Neural crest cell (in vitro differentiated cells): ENCODE data around the gene RHEB. TPM values are rescaled to one million over a fixed set of nuclear protein-coding genes. Genes with fewer than 3 reads are reported as not detected.

Experiments
- DNase-seq: peaks from one replicate; pipeline ENCODE4 v3.0.0; 2021; ENCODE audit warnings: low read depth, mixed read lengths, low spot score
- H3K27ac Mint-ChIP-seq: one replicate; pipeline ENCODE4 v1.8.0; 2021; ENCODE audit warnings: mild to moderate bottlenecking, mixed read lengths; ENCODE audit not compliant: unreplicated experiment
- H3K27me3 Mint-ChIP-seq: 2 replicates; pipeline ENCODE4 v1.8.0; 2021; ENCODE audit warnings: low read depth, mild to moderate bottlenecking, mixed read lengths
- H3K36me3 Mint-ChIP-seq: 2 replicates; pipeline ENCODE4 v1.8.0; 2021; ENCODE audit warnings: low read depth, mild to moderate bottlenecking, mixed read lengths
- H3K4me1 Mint-ChIP-seq: 2 replicates; pipeline ENCODE4 v1.8.0; 2021; ENCODE audit warnings: mixed read lengths
- H3K4me3 Mint-ChIP-seq: one replicate; pipeline ENCODE4 v1.8.0; 2021; ENCODE audit warnings: mild to moderate bottlenecking, mixed read lengths
- H3K9me3 Mint-ChIP-seq: 2 replicates; pipeline ENCODE4 v1.8.0; 2021; ENCODE audit warnings: mixed read lengths
- total RNA-seq: library from RNA; stranded (reverse); gene quantifications from 2 replicates; pipeline ENCODE4 v1.2.1, GENCODE V29; 2021
- TF ChIP-seq, protein P1 (sequence below): fragments of 200-600 bp; sonication (generic); conservative IDR thresholded peaks from 2 replicates; pipeline ENCODE4 v1.5.0; 2021; ENCODE audit warnings: antibody characterized with exemption, mild to moderate bottlenecking

The RHEB gene
- total RNA-seq, 1 donor from 2014 or later, result 92.9 TPM

DNA sequence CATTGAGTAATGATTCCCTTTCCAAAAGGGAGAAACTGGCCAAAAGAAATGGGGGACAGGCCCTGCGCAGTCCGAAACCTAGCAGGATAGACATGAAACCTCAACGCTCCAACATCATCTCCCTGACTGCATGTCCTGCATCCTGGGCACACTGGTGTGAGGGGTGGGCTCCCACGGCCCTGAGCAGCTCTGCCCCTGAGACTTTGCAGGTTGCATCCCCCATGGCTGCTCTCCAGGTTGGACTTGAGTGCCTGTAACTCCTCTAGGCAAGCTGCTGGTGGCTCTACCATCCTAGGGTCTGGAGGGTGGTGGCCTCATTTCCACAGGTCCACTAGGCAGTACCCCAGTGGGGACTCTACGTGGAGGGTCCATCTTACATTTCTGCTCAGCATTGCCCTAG is 63.4 kb downstream of the RHEB start:
- Mint-ChIP-seq H3K27me3 (no peaks in the 10 kb centered on the region), H3K27ac (no peak overlapping the region), H3K4me3 (no peak overlapping the region), H3K36me3 (peaks cover 3% of the 10 kb centered on the region), H3K9me3 (no peaks in the 10 kb centered on the region), H3K4me1 (peaks cover 30% of the 10 kb centered on the region)
- no peak for DNase-seq
- TF ChIP-seq, protein P1, sequence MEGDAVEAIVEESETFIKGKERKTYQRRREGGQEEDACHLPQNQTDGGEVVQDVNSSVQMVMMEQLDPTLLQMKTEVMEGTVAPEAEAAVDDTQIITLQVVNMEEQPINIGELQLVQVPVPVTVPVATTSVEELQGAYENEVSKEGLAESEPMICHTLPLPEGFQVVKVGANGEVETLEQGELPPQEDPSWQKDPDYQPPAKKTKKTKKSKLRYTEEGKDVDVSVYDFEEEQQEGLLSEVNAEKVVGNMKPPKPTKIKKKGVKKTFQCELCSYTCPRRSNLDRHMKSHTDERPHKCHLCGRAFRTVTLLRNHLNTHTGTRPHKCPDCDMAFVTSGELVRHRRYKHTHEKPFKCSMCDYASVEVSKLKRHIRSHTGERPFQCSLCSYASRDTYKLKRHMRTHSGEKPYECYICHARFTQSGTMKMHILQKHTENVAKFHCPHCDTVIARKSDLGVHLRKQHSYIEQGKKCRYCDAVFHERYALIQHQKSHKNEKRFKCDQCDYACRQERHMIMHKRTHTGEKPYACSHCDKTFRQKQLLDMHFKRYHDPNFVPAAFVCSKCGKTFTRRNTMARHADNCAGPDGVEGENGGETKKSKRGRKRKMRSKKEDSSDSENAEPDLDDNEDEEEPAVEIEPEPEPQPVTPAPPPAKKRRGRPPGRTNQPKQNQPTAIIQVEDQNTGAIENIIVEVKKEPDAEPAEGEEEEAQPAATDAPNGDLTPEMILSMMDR, result no peak

DNA sequence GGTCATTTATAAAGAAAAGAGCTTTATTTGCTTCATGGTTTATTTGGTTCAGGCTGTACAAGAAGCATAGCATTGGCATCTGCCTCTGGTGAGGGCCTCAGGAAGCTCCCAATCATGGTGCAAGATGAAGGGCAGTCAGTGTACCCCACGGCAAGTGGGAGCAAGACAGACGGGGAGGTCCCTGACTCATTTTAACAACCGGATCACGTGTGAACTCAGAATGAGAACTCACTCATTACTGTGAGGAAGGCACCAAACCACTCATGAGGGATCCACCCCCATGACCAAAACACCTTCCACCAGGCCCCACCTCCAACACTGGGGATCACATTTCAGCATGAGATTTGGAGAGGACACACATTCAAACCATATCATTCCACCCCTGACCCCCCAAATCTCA is 64.0 kb downstream of the RHEB start:
- no peak for DNase-seq
- Mint-ChIP-seq H3K27me3 (no peaks in the 10 kb centered on the region), H3K9me3 (no peaks in the 10 kb centered on the region), H3K27ac (no peak overlapping the region), H3K4me1 (peaks cover 28% of the 10 kb centered on the region), H3K4me3 (no peak overlapping the region), H3K36me3 (peaks cover 3% of the 10 kb centered on the region)
- TF ChIP-seq, protein P1, result no peak

DNA sequence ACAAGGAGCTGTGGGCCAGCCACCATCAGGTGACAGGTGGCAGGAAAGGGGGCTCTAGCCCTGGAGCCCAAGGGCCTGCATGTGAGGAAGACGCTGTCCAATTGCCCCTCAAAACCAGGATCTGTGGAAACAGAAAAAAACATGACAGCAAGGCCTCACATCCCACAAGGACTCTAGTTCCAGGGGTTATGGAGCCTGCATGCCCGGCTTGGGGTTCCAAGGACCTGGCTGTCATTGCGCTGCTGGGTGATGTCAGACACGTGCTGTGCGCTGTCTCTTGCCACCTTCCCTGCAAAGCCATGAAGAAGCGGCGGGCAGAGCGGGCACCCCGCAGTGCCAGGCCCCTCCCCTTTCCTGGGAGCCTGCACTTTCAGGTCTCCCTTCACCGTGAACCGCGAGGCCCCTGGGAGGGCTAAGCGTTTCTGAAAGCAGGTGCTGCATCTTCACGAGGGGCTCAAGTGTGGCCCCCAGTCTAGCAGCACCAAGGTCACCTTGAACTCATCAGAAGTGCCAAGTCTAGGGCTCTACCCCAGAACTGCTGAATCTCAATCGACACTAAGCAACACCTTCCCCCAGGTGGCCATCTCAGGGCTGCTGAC is 64.7 kb downstream of the RHEB start:
- Mint-ChIP-seq H3K27me3 (no peaks in the 10 kb centered on the region), H3K9me3 (no peaks in the 10 kb centered on the region), H3K27ac (peak overlapping the region; percentile 14), H3K4me1 (peaks cover 21% of the 10 kb centered on the region), H3K36me3 (no peaks in the 10 kb centered on the region), H3K4me3 (no peak overlapping the region)
- TF ChIP-seq, protein P1, result no peak
- DNase-seq, result no peak

DNA sequence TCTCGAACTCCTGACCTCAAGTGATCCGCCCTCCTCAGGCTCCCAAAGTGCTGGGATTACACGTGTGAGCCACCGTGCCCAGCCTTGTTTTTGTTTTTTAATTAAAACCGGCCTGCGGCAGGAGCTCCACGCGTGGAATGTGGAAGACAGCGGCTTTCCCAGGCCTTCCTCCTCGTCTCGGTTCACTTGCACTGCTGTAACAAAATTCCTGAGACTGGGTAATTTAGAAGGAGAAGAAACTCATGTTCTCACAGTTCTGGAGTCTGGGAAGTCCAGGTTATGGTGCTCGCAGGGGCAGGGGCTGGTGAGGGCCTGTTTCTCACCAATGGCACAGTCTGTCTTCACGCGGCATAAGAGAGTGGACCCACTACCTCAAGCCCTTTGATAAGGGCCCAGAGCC is 65.4 kb downstream of the RHEB start:
- no peak overlapping the region for H3K4me3 Mint-ChIP-seq
- no peaks in the 10 kb centered on the region for H3K36me3 Mint-ChIP-seq
- no peaks in the 10 kb centered on the region for H3K9me3 Mint-ChIP-seq
- TF ChIP-seq, protein P1, result no peak
- no peaks in the 10 kb centered on the region for H3K27me3 Mint-ChIP-seq
- DNase-seq, result no peak
- H3K27ac Mint-ChIP-seq, result peak overlapping the region; percentile 14
- H3K4me1 Mint-ChIP-seq, result peaks cover 17% of the 10 kb centered on the region

DNA sequence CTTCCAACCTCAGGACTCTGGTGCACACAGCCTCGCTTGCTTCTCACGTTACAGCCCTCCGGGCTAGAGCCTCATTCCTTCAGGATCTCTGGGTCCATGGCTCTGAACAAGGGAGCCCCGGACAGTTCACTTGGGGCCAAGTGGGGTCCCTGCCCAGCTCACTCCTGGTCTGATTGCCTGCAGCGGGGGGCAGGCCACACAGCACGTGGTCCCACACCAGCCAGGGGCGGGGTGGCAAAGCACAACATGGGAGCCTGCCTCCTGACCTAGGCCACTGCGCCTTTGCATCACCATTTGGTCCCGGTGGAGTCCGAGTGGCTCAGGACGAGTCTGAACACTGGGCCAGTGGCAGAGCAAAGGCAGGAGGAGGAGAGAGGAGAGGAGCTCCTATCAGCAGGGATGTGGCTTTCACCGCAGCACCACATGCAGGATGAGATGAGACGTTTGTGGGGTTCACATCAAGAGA is 66.3 kb downstream of the RHEB start:
- Mint-ChIP-seq H3K27me3 (no peaks in the 10 kb centered on the region), H3K4me3 (no peak overlapping the region), H3K27ac (no peak overlapping the region), H3K9me3 (no peaks in the 10 kb centered on the region), H3K36me3 (no peaks in the 10 kb centered on the region), H3K4me1 (peaks cover 14% of the 10 kb centered on the region)
- TF ChIP-seq, protein P1, result no peak
- DNase-seq, result no peak
